ENCODE results near the gene GBF1.
A peak's percentile ranks its signal among the peaks of the same experiment; 100 is the strongest.

The GBF1 gene

DNA sequence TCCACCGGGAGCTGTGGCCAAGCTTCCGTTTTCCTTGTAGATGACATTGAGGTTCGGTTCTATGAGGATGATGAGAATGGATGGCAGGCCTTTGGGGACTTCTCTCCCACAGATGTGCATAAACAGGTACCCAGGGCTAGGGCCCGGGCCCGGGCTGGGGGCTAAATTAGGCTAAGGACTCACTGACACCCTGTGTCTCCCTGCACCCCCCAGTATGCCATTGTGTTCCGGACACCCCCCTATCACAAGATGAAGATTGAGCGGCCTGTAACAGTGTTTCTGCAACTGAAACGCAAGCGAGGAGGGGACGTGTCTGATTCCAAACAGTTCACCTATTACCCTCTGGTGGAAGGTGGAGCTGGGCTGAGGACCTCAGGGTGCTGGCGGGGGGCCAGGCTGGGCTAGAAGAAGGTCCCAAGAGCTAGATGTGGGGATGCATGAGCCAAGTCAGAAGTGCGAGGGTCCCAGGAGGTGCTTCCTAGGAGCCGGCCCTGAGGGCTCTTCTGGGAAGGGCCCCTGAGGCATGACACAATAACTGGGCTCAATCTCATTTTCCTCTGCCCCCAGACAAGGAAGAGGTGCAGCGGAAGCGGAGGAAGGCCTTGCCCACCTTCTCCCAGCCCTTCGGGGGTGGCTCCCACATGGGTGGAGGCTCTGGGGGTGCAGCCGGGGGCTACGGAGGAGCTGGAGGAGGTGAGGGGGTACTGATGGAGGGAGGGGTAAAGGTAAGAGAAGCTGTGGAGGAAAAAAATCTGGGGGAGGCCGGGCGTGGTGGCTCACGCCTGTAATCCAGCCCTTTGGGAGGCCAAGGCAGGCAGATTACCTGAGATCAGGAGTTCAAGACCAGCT is 153.1 kb downstream of the GBF1 start:
- H3K36me3 Mint-ChIP-seq, result peaks cover 51 to 72% of the 10 kb centered on the region in 2 donors
- DNase-seq, result no peak
- no peaks in the 10 kb centered on the region for H3K27me3 Mint-ChIP-seq
- H3K27ac Mint-ChIP-seq, result peak overlapping the region; percentile 93
- ATAC-seq (replicated peaks), result no peak
- peaks cover 38 to 71% of the 10 kb centered on the region in 2 donors for H3K4me1 Mint-ChIP-seq
- peak overlapping the region; percentile 92 to 97 for H3K4me3 Mint-ChIP-seq
- H3K9me3 Mint-ChIP-seq, result no peaks in the 10 kb centered on the region

DNA sequence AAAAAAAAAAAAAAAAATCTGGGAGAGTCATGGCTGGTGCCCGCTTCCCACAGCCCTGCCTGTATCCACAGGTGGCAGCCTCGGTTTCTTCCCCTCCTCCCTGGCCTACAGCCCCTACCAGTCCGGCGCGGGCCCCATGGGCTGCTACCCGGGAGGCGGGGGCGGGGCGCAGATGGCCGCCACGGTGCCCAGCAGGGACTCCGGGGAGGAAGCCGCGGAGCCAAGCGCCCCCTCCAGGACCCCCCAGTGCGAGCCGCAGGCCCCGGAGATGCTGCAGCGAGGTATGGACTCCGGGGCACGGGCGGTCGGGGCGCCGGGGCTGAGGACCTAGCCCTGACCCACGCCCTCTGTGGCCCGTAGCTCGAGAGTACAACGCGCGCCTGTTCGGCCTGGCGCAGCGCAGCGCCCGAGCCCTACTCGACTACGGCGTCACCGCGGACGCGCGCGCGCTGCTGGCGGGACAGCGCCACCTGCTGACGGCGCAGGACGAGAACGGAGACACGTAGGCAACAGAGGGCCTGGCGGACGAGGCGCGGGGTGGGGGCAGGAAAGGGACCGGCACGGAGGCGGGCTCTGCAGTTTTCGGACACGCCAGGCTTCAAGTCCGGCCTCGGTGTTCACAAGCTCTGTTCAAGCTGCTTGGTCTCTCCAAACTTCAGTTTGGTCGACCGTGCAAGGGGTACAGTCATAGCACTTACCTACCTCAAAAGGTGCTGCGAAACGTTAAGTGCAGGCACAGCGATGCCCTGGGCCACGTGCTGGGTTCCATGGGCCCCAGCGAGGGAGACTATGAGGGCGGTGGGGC is 154.1 kb downstream of the GBF1 start:
- peaks cover 50 to 76% of the 10 kb centered on the region in 2 donors for H3K36me3 Mint-ChIP-seq
- ATAC-seq (replicated peaks), result peak; percentile 53 to 61
- peaks cover 39 to 72% of the 10 kb centered on the region in 2 donors for H3K4me1 Mint-ChIP-seq
- H3K27me3 Mint-ChIP-seq, result no peaks in the 10 kb centered on the region
- peak; percentile 86 for DNase-seq
- H3K27ac Mint-ChIP-seq, result peak overlapping the region; percentile 93
- H3K4me3 Mint-ChIP-seq, result peak overlapping the region; percentile 92 to 97
- H3K9me3 Mint-ChIP-seq, result no peaks in the 10 kb centered on the region

DNA sequence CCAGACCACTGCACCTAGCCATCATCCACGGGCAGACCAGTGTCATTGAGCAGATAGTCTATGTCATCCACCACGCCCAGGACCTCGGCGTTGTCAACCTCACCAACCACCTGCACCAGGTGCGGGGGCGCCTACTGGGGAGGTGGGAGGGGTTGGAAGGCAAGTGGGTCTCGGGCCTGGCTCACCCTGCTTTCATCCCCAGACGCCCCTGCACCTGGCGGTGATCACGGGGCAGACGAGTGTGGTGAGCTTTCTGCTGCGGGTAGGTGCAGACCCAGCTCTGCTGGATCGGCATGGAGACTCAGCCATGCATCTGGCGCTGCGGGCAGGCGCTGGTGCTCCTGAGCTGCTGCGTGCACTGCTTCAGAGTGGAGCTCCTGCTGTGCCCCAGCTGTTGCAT is 154.7 kb downstream of the GBF1 start:
- Mint-ChIP-seq H3K4me3 (peak overlapping the region; percentile 92 to 97), H3K4me1 (peaks cover 39 to 76% of the 10 kb centered on the region in 2 donors), H3K9me3 (no peaks in the 10 kb centered on the region), H3K27me3 (no peaks in the 10 kb centered on the region), H3K36me3 (peaks cover 50 to 77% of the 10 kb centered on the region in 2 donors), H3K27ac (peak overlapping the region; percentile 93)
- DNase-seq (no peak), ATAC-seq (replicated peaks) (no peak)

DNA sequence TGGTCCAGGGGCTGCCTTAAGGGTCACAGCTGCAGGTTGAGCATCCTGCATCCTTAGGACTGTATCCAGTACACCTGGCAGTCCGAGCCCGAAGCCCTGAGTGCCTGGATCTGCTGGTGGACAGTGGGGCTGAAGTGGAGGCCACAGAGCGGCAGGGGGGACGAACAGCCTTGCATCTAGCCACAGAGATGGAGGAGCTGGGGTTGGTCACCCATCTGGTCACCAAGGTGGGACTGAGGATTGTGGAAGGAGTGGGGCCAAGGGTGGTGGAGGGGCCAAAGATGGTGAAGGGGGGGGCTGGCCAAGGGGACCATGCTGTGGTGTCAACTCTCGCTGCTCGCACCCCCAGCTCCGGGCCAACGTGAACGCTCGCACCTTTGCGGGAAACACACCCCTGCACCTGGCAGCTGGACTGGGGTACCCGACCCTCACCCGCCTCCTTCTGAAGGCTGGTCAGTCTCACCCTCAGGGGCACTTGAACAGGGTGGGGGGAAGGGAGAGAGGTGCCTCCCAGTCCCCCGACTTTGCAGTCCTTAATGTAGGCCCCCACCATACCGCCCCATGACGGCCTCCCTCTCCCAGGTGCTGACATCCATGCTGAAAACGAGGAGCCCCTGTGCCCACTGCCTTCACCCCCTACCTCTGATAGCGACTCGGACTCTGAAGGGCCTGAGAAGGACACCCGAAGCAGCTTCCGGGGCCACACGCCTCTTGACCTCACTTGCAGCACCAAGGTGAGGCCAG is 155.4 kb downstream of the GBF1 start:
- ATAC-seq (replicated peaks) (no peak), DNase-seq (no peak)
- H3K27me3 Mint-ChIP-seq, result no peaks in the 10 kb centered on the region
- H3K27ac Mint-ChIP-seq, result peak overlapping the region; percentile 82
- peak overlapping the region in 1 of 2 donors; percentile 48 for H3K4me3 Mint-ChIP-seq
- H3K9me3 Mint-ChIP-seq, result no peaks in the 10 kb centered on the region
- H3K36me3 Mint-ChIP-seq, result peaks cover 53 to 77% of the 10 kb centered on the region in 2 donors
- peaks cover 39 to 83% of the 10 kb centered on the region in 2 donors for H3K4me1 Mint-ChIP-seq

DNA sequence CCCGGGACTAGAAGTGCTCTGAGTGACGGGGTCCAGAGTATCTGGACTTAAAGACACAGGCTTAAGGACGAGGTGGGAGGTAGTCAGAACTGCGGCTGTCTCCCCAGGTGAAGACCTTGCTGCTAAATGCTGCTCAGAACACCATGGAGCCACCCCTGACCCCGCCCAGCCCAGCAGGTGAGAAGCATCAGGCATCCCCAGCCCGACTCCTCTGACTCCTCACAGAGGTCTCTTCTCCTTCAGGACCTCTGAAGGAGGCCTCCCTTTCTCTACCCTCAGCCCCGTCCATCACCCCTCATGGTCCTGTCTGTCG is 156.0 kb downstream of the GBF1 start:
- ATAC-seq (replicated peaks) (no peak), DNase-seq (no peak)
- H3K27me3 Mint-ChIP-seq, result no peaks in the 10 kb centered on the region

DNA sequence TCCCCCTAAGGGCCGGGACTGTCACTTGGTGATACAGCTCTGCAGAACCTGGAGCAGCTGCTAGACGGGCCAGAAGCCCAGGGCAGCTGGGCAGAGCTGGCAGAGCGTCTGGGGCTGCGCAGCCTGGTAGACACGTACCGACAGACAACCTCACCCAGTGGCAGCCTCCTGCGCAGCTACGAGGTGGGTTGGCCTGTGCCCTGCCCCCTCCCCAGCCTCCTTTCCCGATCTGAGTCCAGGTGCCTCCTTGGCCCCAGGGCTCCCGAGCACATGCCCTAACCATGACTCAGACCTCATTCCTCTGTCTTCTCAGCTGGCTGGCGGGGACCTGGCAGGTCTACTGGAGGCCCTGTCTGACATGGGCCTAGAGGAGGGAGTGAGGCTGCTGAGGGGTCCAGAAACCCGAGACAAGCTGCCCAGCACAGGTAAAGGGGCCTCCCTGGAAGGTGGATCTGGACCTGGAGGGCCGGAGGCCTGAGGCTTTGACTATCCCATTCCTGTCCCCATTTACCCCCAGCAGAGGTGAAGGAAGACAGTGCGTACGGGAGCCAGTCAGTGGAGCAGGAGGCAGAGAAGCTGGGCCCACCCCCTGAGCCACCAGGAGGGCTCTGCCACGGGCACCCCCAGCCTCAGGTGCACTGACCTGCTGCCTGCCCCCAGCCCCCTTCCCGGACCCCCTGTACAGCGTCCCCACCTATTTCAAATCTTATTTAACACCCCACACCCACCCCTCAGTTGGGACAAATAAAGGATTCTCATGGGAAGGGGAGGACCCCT is 156.6 kb downstream of the GBF1 start:
- DNase-seq, result no peak
- H3K4me3 Mint-ChIP-seq, result peak overlapping the region in 1 of 2 donors; percentile 54
- H3K36me3 Mint-ChIP-seq, result peaks cover 42 to 66% of the 10 kb centered on the region in 2 donors
- no peaks in the 10 kb centered on the region for H3K9me3 Mint-ChIP-seq
- ATAC-seq (replicated peaks), result no peak
- H3K27me3 Mint-ChIP-seq, result peaks cover 0 to 3% of the 10 kb centered on the region in 2 donors
- H3K4me1 Mint-ChIP-seq, result peaks cover 39 to 83% of the 10 kb centered on the region in 2 donors
- peak overlapping the region; percentile 71 for H3K27ac Mint-ChIP-seq

More for the DNA sequence above, 156.0 kb downstream of the GBF1 start:
- Mint-ChIP-seq H3K4me1 (peaks cover 40 to 85% of the 10 kb centered on the region in 2 donors), H3K27ac (peak overlapping the region; percentile 65), H3K9me3 (no peaks in the 10 kb centered on the region), H3K36me3 (peaks cover 47 to 72% of the 10 kb centered on the region in 2 donors), H3K4me3 (peak overlapping the region in 1 of 2 donors; percentile 17)

DNA sequence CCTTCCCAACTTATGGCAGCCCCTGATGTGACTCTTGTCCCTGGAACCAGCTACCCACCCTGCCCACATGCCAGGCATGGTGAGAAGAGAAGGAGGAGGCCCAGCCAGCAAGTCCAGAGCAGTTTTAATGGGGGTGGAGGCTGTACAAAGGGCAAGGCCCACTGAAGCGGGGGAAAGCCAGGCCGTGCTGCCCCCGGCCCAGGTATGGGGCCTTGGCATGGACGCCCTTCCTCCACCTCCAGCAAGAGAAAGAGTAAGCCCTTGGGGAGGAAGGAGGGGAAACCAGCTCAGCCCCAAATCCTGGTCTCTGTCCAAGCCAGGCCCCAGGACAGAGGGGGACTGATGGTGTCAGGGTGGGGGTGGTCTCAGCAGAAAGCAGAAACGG is 157.2 kb downstream of the GBF1 start:
- peaks cover under 1 to 8% of the 10 kb centered on the region in 2 donors for H3K27me3 Mint-ChIP-seq

DNA sequence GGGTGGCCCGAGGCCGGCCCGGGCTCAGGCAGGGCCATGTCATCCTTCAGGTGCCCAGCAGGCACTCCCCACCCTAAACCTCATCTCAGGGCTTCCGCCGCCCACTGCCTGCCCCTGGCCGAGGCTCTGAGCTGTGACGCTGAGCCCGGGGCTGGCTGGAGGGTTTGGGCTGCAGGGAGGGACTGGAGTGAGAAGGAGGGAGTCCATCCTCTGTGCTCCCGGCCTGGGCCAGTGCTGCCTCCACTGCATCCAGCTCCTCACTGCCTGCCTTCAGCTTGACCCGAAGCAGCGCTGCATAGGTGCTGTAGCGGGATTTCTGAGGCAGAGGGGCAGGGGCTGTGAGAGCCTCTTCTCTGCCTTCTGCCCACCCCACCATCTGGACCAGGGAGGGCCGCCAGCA is 157.8 kb downstream of the GBF1 start:
- Mint-ChIP-seq H3K4me3 (no peak overlapping the region), H3K27me3 (peaks cover 6 to 14% of the 10 kb centered on the region in 2 donors), H3K27ac (no peak overlapping the region), H3K4me1 (peaks cover 40 to 75% of the 10 kb centered on the region in 2 donors), H3K9me3 (no peaks in the 10 kb centered on the region), H3K36me3 (peaks cover 35 to 54% of the 10 kb centered on the region in 2 donors)
- no peak for ATAC-seq (replicated peaks)
- DNase-seq, result no peak

More for the DNA sequence above, 157.2 kb downstream of the GBF1 start:
- Mint-ChIP-seq H3K4me1 (peaks cover 38 to 81% of the 10 kb centered on the region in 2 donors), H3K36me3 (peaks cover 40 to 61% of the 10 kb centered on the region in 2 donors), H3K4me3 (peak overlapping the region in 1 of 2 donors; percentile 54), H3K9me3 (no peaks in the 10 kb centered on the region), H3K27ac (peak overlapping the region; percentile 71)
- no peak for ATAC-seq (replicated peaks)
- no peak for DNase-seq

DNA sequence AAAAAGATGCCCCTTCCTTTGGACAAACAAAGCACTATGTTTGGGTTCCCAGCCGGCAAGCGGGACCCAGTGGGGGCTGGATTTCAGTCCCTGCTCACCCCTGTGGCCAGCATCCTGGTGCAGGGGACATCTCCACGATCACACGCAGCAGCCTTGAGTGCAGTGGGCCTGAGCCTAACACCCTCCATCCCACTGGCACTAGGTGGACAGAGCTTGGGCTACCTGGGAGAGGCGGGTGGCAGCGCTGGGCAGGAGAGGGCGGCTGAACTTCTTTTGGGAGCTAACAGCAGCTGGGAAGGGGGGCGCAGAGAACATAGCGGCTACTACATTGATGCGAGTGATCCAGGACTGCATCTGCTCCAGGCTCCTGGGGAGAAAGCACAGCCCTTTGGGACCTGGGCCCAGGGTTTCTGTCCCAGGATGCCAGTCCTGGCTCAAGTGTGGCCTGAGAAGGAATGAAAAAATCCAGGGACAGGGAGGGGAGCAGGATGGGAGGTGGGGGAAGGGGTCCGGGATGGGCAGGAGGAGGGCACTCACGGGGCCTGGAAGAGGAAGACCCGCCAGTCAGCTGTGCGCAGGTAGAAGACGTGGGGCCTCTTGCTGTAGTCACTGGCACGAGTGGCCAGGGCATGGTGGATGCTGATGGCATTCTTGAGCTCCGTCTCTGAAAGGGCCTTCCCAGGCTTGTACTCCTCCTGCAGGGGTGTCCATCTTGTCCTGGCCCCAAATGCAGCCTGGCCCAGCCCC is 159.2 kb downstream of the GBF1 start:
- Mint-ChIP-seq H3K4me1 (peaks cover 38 to 72% of the 10 kb centered on the region in 2 donors), H3K36me3 (peaks cover 24 to 44% of the 10 kb centered on the region in 2 donors), H3K27ac (peak overlapping the region; percentile 87), H3K4me3 (peak overlapping the region; percentile 35 to 52), H3K9me3 (no peaks in the 10 kb centered on the region), H3K27me3 (peaks cover 14 to 23% of the 10 kb centered on the region in 2 donors)
- DNase-seq (peak; percentile 4), ATAC-seq (replicated peaks) (no peak)

DNA sequence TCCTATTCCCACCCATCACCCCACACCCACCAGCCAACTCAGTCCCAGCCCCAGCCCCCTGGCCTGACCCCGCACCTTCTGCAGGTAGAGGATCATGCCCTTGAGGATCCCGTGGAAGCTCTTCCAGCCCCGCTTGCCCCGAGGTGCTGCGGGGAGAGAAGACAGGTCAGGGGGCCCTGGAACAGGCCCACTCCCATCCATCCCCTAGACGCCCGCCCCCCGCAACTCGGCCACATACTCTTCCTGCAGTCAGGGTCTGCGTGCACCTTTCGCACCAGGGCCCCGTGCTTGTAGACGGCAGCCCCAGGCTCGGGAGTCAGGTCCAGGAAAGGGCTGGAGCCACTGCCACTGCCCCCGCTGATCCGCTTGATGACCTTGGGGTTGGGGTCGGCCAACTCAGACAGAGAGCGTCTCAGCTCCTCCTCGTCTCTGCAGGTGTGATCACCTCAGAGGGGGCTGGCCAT is 159.8 kb downstream of the GBF1 start:
- DNase-seq (no peak), ATAC-seq (replicated peaks) (no peak)
- H3K4me3 Mint-ChIP-seq, result peak overlapping the region in 1 of 2 donors; percentile 15
- H3K9me3 Mint-ChIP-seq, result no peaks in the 10 kb centered on the region
- peak overlapping the region; percentile 86 for H3K27ac Mint-ChIP-seq
- H3K36me3 Mint-ChIP-seq, result peaks cover 18 to 40% of the 10 kb centered on the region in 2 donors
- peaks cover 20 to 29% of the 10 kb centered on the region in 2 donors for H3K27me3 Mint-ChIP-seq
- H3K4me1 Mint-ChIP-seq, result peaks cover 38 to 74% of the 10 kb centered on the region in 2 donors

DNA sequence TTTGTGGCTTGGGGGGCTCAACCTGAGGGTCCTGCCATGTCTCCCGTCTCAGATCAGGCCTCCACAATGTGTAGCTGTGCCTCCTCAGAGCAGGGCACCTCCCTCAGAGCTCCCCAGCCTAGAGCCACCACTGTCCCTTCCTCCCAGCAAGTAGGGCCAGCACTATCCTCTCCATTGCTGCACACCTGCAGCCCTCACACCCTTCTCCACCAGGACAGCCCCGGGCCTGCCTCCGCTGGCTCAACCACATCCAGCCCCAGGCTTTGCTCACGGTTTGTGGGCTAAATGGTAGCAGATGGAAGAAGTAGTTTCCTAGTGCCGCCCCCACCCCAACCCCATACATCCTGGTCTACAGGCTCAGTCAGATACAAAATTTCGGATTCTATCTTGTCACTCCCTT is 160.3 kb downstream of the GBF1 start:
- Mint-ChIP-seq H3K4me3 (peak overlapping the region; percentile 4 to 15), H3K9me3 (no peaks in the 10 kb centered on the region)
- no peak for DNase-seq

DNA sequence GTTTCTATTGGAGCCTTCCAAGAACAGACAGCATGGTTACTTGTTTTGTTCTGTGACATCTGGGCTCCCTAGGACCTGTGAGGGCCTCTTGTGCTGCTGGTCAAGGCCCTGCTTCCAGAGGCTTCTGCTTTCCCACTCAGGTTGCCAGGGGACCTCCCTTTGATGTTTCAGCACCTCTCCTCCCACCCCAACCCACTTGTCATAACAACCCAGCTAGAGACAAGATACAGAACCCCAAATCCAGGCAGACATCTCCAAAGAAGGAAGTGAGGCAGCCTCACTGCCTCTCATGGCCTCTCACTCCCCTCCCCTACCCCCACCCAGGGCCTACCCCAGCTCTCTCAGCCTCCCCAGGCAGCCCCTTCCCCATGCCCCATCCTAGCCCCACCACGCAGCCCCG is 161.5 kb downstream of the GBF1 start:
- H3K4me1 Mint-ChIP-seq, result peaks cover 40 to 70% of the 10 kb centered on the region in 2 donors
- no peaks in the 10 kb centered on the region for H3K9me3 Mint-ChIP-seq
- H3K27ac Mint-ChIP-seq, result peak overlapping the region; percentile 80
- peaks cover 11 to 26% of the 10 kb centered on the region in 2 donors for H3K36me3 Mint-ChIP-seq
- H3K27me3 Mint-ChIP-seq, result peaks cover 32 to 43% of the 10 kb centered on the region in 2 donors
- H3K4me3 Mint-ChIP-seq, result peak overlapping the region in 1 of 2 donors; percentile 2
- ATAC-seq (replicated peaks) (peak in 1 of 2 donors; percentile 3), DNase-seq (no peak)

More for the DNA sequence above, 160.3 kb downstream of the GBF1 start:
- peak overlapping the region; percentile 86 for H3K27ac Mint-ChIP-seq
- H3K4me1 Mint-ChIP-seq, result peaks cover 33 to 72% of the 10 kb centered on the region in 2 donors
- H3K36me3 Mint-ChIP-seq, result peaks cover 13 to 35% of the 10 kb centered on the region in 2 donors
- ATAC-seq (replicated peaks), result no peak
- peaks cover 21 to 31% of the 10 kb centered on the region in 2 donors for H3K27me3 Mint-ChIP-seq
